Loucy (cell line): ENCODE data around the gene FAM20C.

Source experiments
- H2AFZ ChIP-seq: fragments of 200-600 bp; sonication (generic); 2 replicates; pipeline ENCODE4 v1.6.0; 2016; ENCODE audit warnings: antibody characterized with exemption, mild to moderate bottlenecking, low read length, moderate library complexity
- H3F3A ChIP-seq: fragments of 200-600 bp; 2 replicates; pipeline ENCODE4 v1.6.0; 2016; ENCODE audit warnings: antibody characterized with exemption, low read depth, mild to moderate bottlenecking
- H3K27me3 ChIP-seq: fragments of 200-600 bp; sonication (generic); 2 replicates; pipeline ENCODE4 v1.6.1; 2014; ENCODE audit warnings: low read length, mild to moderate bottlenecking; ENCODE audit not compliant: insufficient read depth, poor library complexity, severe bottlenecking
- H3K36me3 ChIP-seq: fragments of 200-600 bp; sonication (generic); 2 replicates; pipeline ENCODE4 v1.6.1; 2016; ENCODE audit warnings: low read length; ENCODE audit not compliant: insufficient read depth
- H3K4me1 ChIP-seq: fragments of 200-600 bp; sonication (generic); 2 replicates; pipeline ENCODE4 v1.5.1; 2014; ENCODE audit warnings: low read length, mild to moderate bottlenecking; ENCODE audit not compliant: insufficient read depth, poor library complexity, severe bottlenecking
- H3K4me2 ChIP-seq: fragments of 200-600 bp; sonication (generic); 2 replicates; pipeline ENCODE4 v1.6.0; 2014; ENCODE audit warnings: antibody characterized with exemption, low read length, low read depth, mild to moderate bottlenecking; ENCODE audit not compliant: poor library complexity, severe bottlenecking
- H3K4me3 ChIP-seq: fragments of 200-600 bp; sonication (generic); 2 replicates; pipeline ENCODE4 v1.5.1; 2014; ENCODE audit warnings: low read length, mild to moderate bottlenecking, mixed read lengths; ENCODE audit not compliant: poor library complexity, severe bottlenecking
- H3K79me2 ChIP-seq: fragments of 200-600 bp; sonication (generic); 2 replicates; pipeline ENCODE4 v1.6.1; 2014; ENCODE audit warnings: low read length; ENCODE audit not compliant: insufficient read depth
- H3K9ac ChIP-seq: fragments of 200-600 bp; sonication (generic); 2 replicates; pipeline ENCODE4 v1.6.0; 2014; ENCODE audit warnings: mild to moderate bottlenecking, low read depth, low read length, moderate library complexity; ENCODE audit not compliant: poor library complexity, severe bottlenecking
- H3K9me2 ChIP-seq: fragments of 200-600 bp; sonication (generic); replicated peaks from 2 replicates; pipeline ENCODE4 v1.6.1; 2016; ENCODE audit warnings: low read depth, low read length, mixed read lengths
- H3K9me3 ChIP-seq: fragments of 200-600 bp; sonication (generic); 2 replicates; pipeline ENCODE4 v1.6.1; 2014; ENCODE audit warnings: mild to moderate bottlenecking, antibody characterized with exemption, low read length, low read depth; ENCODE audit not compliant: insufficient read depth
- H4K20me1 ChIP-seq: fragments of 200-600 bp; sonication (generic); 2 replicates; pipeline ENCODE4 v1.6.0; 2014; ENCODE audit warnings: antibody characterized with exemption, low read length, mild to moderate bottlenecking; ENCODE audit not compliant: insufficient read depth, poor library complexity, severe bottlenecking
- EZH2phosphoT487 ChIP-seq: fragments of 200-600 bp; IDR thresholded peaks from 2 replicates; pipeline ENCODE4 v1.6.1; 2018; ENCODE audit warnings: antibody characterized with exemption, mild to moderate bottlenecking, moderate library complexity, borderline replicate concordance
- TF ChIP-seq, protein P1 (sequence below): fragments of 200-600 bp; sonication (generic); conservative IDR thresholded peaks from 2 replicates; pipeline ENCODE4 v1.5.1; 2014; ENCODE audit warnings: mild to moderate bottlenecking, antibody characterized with exemption, low read length

FAM20C gene

DNA sequence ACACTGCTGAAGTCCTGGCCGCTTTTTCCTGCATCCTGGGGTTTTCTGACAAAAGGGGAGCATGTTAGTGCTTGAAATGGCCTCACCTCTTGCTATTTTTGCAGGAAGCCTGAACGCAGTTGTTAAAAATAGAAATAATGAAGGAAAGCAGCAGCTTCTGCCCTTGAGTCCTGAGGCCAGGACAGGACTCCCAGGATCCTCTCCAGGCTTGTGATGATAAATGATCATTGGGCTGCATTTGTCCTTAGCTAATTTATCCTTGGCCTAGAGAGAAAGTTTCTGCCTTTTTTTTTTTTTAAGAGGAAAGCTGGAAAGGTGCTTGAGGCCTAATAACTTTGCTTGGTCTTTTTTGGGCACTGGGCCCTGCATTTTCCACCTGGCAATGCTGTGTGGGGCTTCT is 17.7 kb upstream of the FAM20C start:
- Histone ChIP-seq H3K27me3 (no peaks in the 10 kb centered on the region), H4K20me1 (no peaks in the 10 kb centered on the region), H3F3A (no peaks in the 10 kb centered on the region), H3K4me1 (no peaks in the 10 kb centered on the region), H3K4me2 (no peak overlapping the region), H3K4me3 (no peak overlapping the region), H3K36me3 (no peaks in the 10 kb centered on the region), H3K9ac (no peak overlapping the region), H3K9me2 (no peaks in the 10 kb centered on the region), H3K9me3 (no peaks in the 10 kb centered on the region; the same call in 1 of the 2 replicates), H3K79me2 (no peaks in the 10 kb centered on the region), H2AFZ (no peak overlapping the region)
- TF ChIP-seq EZH2phosphoT487: no peak
- TF ChIP-seq, protein P1, sequence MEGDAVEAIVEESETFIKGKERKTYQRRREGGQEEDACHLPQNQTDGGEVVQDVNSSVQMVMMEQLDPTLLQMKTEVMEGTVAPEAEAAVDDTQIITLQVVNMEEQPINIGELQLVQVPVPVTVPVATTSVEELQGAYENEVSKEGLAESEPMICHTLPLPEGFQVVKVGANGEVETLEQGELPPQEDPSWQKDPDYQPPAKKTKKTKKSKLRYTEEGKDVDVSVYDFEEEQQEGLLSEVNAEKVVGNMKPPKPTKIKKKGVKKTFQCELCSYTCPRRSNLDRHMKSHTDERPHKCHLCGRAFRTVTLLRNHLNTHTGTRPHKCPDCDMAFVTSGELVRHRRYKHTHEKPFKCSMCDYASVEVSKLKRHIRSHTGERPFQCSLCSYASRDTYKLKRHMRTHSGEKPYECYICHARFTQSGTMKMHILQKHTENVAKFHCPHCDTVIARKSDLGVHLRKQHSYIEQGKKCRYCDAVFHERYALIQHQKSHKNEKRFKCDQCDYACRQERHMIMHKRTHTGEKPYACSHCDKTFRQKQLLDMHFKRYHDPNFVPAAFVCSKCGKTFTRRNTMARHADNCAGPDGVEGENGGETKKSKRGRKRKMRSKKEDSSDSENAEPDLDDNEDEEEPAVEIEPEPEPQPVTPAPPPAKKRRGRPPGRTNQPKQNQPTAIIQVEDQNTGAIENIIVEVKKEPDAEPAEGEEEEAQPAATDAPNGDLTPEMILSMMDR: no peak

DNA sequence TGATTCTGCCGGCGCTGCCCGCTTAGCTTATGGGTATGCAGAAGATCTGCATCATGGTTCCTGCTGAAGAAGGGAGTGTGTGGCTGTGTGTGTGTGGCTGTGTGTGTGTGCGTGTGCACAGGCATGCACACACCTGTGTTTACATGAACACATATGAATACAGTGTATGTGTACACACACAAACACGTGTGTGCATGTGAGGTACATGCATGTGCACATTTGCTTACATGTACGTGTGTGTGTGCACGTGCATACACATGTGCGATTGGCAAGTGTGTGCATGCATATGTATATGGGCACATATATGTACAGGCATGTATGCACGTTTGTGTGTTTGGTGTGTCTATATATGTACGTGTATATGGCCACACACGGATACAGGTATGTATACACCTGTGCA is 16.4 kb upstream of the FAM20C start:
- Histone ChIP-seq H4K20me1 (no peaks in the 10 kb centered on the region), H3K9ac (no peak overlapping the region), H3K36me3 (no peaks in the 10 kb centered on the region), H3K4me1 (no peaks in the 10 kb centered on the region), H3K27me3 (no peaks in the 10 kb centered on the region), H3K9me3 (no peaks in the 10 kb centered on the region; the same call in 1 of the 2 replicates), H3F3A (no peaks in the 10 kb centered on the region), H3K4me3 (no peak overlapping the region), H2AFZ (no peak overlapping the region), H3K9me2 (no peaks in the 10 kb centered on the region), H3K4me2 (no peak overlapping the region), H3K79me2 (no peaks in the 10 kb centered on the region)
- TF ChIP-seq, protein P1: no peak
- no peak for TF ChIP-seq EZH2phosphoT487

DNA sequence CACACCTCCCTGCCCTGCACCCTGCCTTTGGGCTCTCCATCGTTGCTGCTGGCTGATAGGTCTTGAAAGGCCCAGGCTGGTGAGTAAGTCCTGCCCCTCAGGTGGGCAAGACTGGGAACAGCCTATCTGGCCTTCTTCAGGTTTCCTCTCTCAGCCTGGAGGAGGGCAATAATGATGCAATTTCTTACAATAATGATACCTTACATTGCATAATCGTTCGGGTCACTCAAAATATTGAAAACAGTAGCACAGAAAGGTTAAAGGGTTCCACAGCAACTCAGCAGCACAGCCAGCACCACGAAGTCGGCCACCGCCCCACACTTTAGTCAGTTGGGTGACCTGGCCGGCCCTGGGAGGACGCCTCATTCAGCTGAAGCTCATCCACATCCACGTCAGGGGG is 16.0 kb upstream of the FAM20C start:
- Histone ChIP-seq H2AFZ (no peak overlapping the region), H3K36me3 (no peaks in the 10 kb centered on the region), H3K4me3 (no peak overlapping the region), H3K27me3 (no peaks in the 10 kb centered on the region), H3K9me2 (no peaks in the 10 kb centered on the region), H3K9ac (no peak overlapping the region), H3K9me3 (no peaks in the 10 kb centered on the region; the same call in 1 of the 2 replicates), H3K79me2 (no peaks in the 10 kb centered on the region), H4K20me1 (no peaks in the 10 kb centered on the region), H3F3A (no peaks in the 10 kb centered on the region), H3K4me2 (no peak overlapping the region), H3K4me1 (no peaks in the 10 kb centered on the region)
- no peak for TF ChIP-seq EZH2phosphoT487
- TF ChIP-seq, protein P1: no peak
